Transverse colon (tissue), 4 donors: Measurements from ENCODE around the gene SNX18. TPM values are rescaled to one million over a fixed set of nuclear protein-coding genes. Genes with fewer than 3 reads are reported as not detected.
A peak's percentile ranks its signal among the peaks of the same experiment; 100 is the strongest.
"Not testable (repeated sequence)": the region's sequence is repeated elsewhere in the genome, so short reads cannot be mapped to it uniquely, and the experiment has no call there.

Experiments used
- DNase-seq: peaks from one replicate; pipeline ENCODE4 v3.0.0-alpha.2; 2019
- H3K27ac ChIP-seq, 4 donors: fragments of 200-600 bp; sonication (generic); 2 replicates each; pipeline ENCODE4 v1.5.1; 2016 to 2018; ENCODE audit warnings: inconsistent platforms in 4 of 4
- H3K27me3 ChIP-seq: fragments of 200-600 bp; sonication (generic); 2 replicates; pipeline ENCODE4 v1.5.1; 2017; ENCODE audit warnings: inconsistent platforms
- H3K36me3 ChIP-seq, 4 donors: fragments of 200-600 bp; sonication (generic); 2 replicates each; pipeline ENCODE4 v1.5.1; 2017 to 2019; ENCODE audit warnings: inconsistent platforms in 4 of 4
- H3K4me1 ChIP-seq, 4 donors: fragments of 200-600 bp; sonication (generic); 2 replicates each; pipeline ENCODE4 v1.5.1; 2017 to 2020; ENCODE audit warnings: inconsistent platforms in 4 of 4
- H3K4me3 ChIP-seq, 4 donors: fragments of 200-600 bp; sonication (generic); 1 replicate in 1 of 4; 2 replicates in 3 of 4; pipeline versions ENCODE4 v1.5.1 to v1.6.1; 2017 to 2019; ENCODE audit warnings: inconsistent platforms in 4 of 4
- H3K9me3 ChIP-seq, 2 donors: fragments of 200-600 bp; sonication (generic); 2 replicates each; pipeline ENCODE4 v1.5.1; 2017 to 2019; ENCODE audit warnings: inconsistent platforms in 2 of 2
- EP300 ChIP-seq: sonication (generic); formaldehyde crosslinking; IDR thresholded peaks from one replicate; pipeline ENCODE4 v1.6.1; 2017; ENCODE audit warnings: antibody characterized with exemption, low read depth
- POLR2A ChIP-seq: fragments of 450-650 bp; IDR thresholded peaks from one replicate; pipeline ENCODE4 v1.6.1; 2016; ENCODE audit warnings: antibody characterized with exemption, mild to moderate bottlenecking, moderate library complexity
- POLR2AphosphoS5 ChIP-seq, 3 donors: sonication (generic); formaldehyde crosslinking; IDR thresholded peaks; one replicate each; pipeline ENCODE4 v1.6.1; 2016; ENCODE audit warnings: antibody characterized with exemption in 3 of 3
- WGBS, 2 donors: methylation state at CpG; one replicate each; pipeline ENCODE4 v1.1.5; 2018; ENCODE audit warnings: low coverage in 1 of 2; 5-methylcytosine and 5-hydroxymethylcytosine counted together
- in situ Hi-C, 4 donors: fragments of 200-750 bp; cut with MboI; loops; one replicate each; pipeline versions ENCODE4 v1.15.0 to v1.15.1; 2017; ENCODE audit warnings: low sequenced_read_pairs in 3 of 4, low pct_ligation_motif_present in 1 of 4, low pct_unique_long_range_greater_than_20kb in 1 of 4
- intact Hi-C: fragments of 100-400 bp; cut with DNase I; formaldehyde crosslinking; loops from one replicate; pipeline ENCODE4 v1.15.1; 2023; ENCODE audit warnings: low total_unique reads
- total RNA-seq, 4 donors: library from RNA; depleted of rRNA; stranded (reverse); fragments of >200 nt; gene quantifications; one replicate each; pipeline ENCODE4 v1.1.0, GENCODE V29; 2016
- TF ChIP-seq, protein P1 (sequence below), 5 experiments: fragments of 200-600 bp in 3 of 5; fragments of 450-650 bp in 2 of 5; sonication (generic) in 3 of 5; IDR thresholded peaks; 1 replicate in 2 of 5; 2 replicates in 3 of 5; pipeline ENCODE4 v1.5.1; 2016 to 2017; ENCODE audit warnings: antibody characterized with exemption in 5 of 5, inconsistent platforms in 3 of 5, mild to moderate bottlenecking in 2 of 5, moderate library complexity in 1 of 5

The SNX18 gene
- total RNA-seq, 4 donors from 2014 or later = 18.0 to 35.4 (median 20.0) TPM

DNA sequence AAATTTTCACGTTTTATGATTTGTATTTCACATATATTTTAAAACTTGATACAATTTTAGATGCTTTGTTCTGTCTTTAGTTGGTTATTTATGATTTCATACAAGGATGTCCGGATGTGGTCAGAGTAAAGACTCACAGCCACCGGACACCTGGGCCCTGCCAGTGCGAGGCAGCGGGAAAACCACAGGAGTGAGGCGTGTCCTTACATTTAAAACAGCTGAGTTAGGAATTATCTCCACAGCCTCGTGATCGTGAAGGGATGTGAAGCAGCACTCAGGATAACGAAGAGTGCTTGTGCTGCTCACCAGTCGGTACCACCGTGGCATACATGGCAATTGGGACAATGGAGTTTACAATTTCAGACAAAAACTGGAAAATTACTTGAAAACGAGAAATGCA, 14.0 kb downstream of the SNX18 start:
- peaks cover 11 to 43% (median 21%) of the 10 kb centered on the region in 4 donors for H3K4me1 ChIP-seq
- H3K4me3 ChIP-seq = no peak overlapping the region
- intact Hi-C loops (no loop called here), in situ Hi-C loops (no loop called here)
- no peak for TF ChIP-seq POLR2A
- TF ChIP-seq, protein P1, sequence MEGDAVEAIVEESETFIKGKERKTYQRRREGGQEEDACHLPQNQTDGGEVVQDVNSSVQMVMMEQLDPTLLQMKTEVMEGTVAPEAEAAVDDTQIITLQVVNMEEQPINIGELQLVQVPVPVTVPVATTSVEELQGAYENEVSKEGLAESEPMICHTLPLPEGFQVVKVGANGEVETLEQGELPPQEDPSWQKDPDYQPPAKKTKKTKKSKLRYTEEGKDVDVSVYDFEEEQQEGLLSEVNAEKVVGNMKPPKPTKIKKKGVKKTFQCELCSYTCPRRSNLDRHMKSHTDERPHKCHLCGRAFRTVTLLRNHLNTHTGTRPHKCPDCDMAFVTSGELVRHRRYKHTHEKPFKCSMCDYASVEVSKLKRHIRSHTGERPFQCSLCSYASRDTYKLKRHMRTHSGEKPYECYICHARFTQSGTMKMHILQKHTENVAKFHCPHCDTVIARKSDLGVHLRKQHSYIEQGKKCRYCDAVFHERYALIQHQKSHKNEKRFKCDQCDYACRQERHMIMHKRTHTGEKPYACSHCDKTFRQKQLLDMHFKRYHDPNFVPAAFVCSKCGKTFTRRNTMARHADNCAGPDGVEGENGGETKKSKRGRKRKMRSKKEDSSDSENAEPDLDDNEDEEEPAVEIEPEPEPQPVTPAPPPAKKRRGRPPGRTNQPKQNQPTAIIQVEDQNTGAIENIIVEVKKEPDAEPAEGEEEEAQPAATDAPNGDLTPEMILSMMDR (IDR thresholded peaks at IDR 0.05) = no peak
- TF ChIP-seq EP300 = no peak
- TF ChIP-seq POLR2AphosphoS5 (IDR thresholded peaks at IDR 0.05) = no peak
- 69 to 70% methylated on average over 9 to 12 of the region's 12 CpGs for WGBS, 2 donors
- DNase-seq = no peak
- no peak overlapping the region for H3K27ac ChIP-seq
- no peaks in the 10 kb centered on the region for H3K27me3 ChIP-seq
- no peaks in the 10 kb centered on the region for H3K9me3 ChIP-seq
- H3K36me3 ChIP-seq = no peaks in the 10 kb centered on the region

DNA sequence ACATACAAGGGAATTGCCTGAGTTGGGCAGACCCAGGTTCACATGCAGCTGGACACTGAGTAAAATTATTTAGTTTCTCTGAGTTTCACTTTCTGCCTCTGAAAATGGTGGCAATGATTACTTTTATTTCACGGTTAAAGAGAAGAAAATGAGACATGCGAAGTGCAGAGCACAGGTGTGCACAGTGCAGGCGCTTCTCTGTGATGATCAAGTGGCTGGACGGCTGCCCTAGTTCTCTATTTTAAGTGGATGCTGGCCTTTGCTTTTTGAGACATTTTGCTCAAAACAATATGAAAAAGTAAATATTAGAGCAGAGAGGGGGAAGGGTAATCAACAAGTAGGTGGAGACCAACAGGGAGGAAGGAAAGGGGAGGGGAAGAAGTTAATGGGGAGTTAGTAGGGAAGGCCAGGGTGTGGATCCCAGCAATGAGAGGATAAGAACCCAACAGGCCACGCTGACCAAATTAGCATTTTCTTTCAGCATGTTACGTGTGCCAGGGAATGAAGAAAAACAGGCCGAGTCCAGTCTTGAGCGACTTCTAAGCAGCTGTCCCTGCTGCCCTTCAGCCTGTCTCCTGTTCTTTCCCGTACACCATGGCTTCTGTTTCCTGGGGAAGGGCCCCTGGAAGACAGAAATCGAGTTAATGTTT, 16.1 kb downstream of the SNX18 start:
- in situ Hi-C loops = no loop called here
- 80 to 81% methylated on average over 9 to 10 of the region's 10 CpGs for WGBS, 2 donors
- Histone ChIP-seq H3K9me3 (no peaks in the 10 kb centered on the region), H3K4me1 (peaks cover 0 to 36% (median 19%) of the 10 kb centered on the region in 4 donors), H3K36me3 (no peaks in the 10 kb centered on the region), H3K4me3 (no peak overlapping the region), H3K27ac (peak overlapping the region; percentile 50 to 78 (median 67)), H3K27me3 (no peaks in the 10 kb centered on the region)
- intact Hi-C loops = no loop called here
- TF ChIP-seq POLR2AphosphoS5 (IDR thresholded peaks at IDR 0.05) = no peak
- TF ChIP-seq, protein P1 (IDR thresholded peaks at IDR 0.05) = no peak
- no peak for TF ChIP-seq POLR2A
- TF ChIP-seq EP300 = no peak
- no peak for DNase-seq

DNA sequence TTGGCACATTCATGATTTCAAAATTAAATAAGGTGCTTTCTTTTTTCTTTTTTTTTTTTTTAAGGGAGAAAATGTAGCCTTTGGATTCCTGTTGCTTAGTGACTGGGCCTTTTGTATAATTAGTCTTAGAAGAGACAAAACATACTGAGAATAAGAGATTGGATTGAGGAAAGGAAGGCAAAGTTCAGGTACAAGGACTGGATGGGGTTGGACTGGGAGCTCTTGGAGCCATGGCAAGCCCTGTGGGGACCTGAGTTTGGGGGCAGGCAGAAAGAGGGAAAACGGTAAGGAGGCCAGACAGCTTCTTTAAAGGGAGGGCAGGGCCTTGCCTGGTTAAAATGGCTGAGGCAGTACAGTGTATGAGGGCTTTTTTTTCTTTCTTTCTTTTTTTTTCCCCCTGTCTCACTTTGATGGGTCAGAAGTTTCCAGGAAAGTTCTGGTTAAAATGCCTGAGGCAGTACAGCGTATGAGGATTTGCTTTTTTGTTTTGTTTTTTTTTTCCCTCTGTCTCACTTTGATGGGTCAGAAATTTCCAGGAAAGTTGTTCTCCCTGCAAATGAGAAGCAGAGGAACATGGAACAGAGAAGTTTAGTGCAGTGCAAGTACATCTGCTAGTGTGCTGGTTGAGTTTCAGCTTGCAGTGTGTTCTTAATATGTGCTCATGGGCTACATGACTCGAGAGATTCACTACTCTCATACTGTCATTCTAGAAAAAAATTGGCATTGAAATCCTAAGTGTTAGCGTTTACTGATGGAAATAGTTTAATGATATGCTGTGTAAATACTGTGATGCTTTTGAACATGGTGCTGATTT, 16.8 kb downstream of the SNX18 start:
- no peak for DNase-seq
- Histone ChIP-seq H3K9me3 (no peaks in the 10 kb centered on the region), H3K27ac (peak overlapping the region; percentile 50 to 78 (median 67)), H3K4me1 (peaks cover 0 to 35% (median 19%) of the 10 kb centered on the region in 4 donors), H3K4me3 (no peak overlapping the region), H3K36me3 (no peaks in the 10 kb centered on the region), H3K27me3 (no peaks in the 10 kb centered on the region)
- intact Hi-C loops (no loop called here), in situ Hi-C loops (no loop called here)
- 51 to 71% methylated on average over 4 of the region's 4 CpGs for WGBS, 2 donors
- no peak for TF ChIP-seq POLR2A
- TF ChIP-seq, protein P1 (IDR thresholded peaks at IDR 0.05) = no peak
- TF ChIP-seq EP300 = no peak
- no peak for TF ChIP-seq POLR2AphosphoS5 (IDR thresholded peaks at IDR 0.05)

DNA sequence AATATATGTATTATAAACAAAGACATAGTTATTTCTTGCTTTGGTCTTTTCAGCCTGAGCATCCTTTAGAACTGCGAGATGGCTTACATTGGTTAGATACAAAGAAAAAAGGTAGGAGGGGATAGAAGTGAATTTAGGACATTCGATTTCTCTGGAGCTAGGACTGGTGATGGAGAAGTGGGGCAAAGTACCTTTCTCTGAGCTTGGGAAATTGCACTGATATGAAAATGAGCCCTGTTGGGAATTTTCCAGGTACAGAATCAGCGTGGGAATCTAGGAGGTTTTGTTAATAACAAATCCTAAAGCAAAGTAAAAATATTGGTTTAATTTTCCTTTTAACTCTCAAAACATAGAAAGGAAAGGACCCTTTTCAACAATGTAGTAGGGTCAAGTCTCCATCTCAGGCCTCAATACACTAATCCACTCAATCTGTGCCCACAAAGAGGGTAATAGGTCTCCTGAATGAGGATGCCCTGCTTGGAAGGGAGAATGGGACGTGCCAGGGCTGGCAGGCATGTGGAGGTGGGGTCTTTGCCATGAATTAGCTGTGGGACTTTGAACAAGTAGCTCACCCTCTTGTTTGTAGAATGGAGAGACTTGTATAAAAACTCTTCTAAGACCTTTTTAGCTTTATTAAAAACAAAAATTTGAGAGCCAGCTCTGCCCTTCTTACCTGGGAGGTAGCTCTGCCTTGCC, 17.7 kb downstream of the SNX18 start:
- H3K27ac ChIP-seq = no peak overlapping the region
- H3K9me3 ChIP-seq = no peaks in the 10 kb centered on the region
- H3K4me1 ChIP-seq = peaks cover 0 to 31% (median 19%) of the 10 kb centered on the region in 4 donors
- H3K4me3 ChIP-seq = no peak overlapping the region
- intact Hi-C loops (no loop called here), in situ Hi-C loops (no loop called here)
- no peak for TF ChIP-seq EP300
- TF ChIP-seq POLR2A = no peak
- TF ChIP-seq, protein P1 (IDR thresholded peaks at IDR 0.05) = no peak
- no peak for TF ChIP-seq POLR2AphosphoS5 (IDR thresholded peaks at IDR 0.05)
- H3K27me3 ChIP-seq = no peaks in the 10 kb centered on the region
- H3K36me3 ChIP-seq = no peaks in the 10 kb centered on the region
- WGBS, 2 donors = 82 to 84% methylated on average over 4 of the region's 4 CpGs
- DNase-seq = no peak

DNA sequence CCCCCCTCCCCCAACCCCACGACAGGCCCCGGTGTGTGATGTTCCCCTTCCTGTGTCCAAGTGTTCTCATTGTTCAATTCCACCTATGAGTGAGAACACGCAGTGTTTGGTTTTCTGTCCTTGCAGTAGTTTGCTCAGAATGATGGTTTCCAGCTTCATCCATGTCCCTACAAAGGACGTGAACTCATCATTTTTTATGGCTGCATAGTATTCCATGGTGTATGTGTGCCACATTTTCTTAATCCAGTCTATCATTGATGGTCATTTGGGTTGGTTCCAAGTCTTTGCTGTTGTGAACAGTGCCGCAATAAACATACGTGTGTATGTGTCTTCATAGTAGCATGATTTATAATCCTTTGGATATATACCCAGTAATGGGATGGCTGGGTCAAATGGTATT, 18.8 kb downstream of the SNX18 start:
- peaks cover 0 to 31% (median 17%) of the 10 kb centered on the region in 4 donors for H3K4me1 ChIP-seq
- intact Hi-C loops, DNase-seq, H3K27ac ChIP-seq, H3K4me3 ChIP-seq, in situ Hi-C loops, H3K36me3 ChIP-seq, H3K9me3 ChIP-seq, H3K27me3 ChIP-seq: not testable (repeated sequence)
- WGBS, 2 donors = 90 to 95% methylated on average over 3 to 6 of the region's 6 CpGs

DNA sequence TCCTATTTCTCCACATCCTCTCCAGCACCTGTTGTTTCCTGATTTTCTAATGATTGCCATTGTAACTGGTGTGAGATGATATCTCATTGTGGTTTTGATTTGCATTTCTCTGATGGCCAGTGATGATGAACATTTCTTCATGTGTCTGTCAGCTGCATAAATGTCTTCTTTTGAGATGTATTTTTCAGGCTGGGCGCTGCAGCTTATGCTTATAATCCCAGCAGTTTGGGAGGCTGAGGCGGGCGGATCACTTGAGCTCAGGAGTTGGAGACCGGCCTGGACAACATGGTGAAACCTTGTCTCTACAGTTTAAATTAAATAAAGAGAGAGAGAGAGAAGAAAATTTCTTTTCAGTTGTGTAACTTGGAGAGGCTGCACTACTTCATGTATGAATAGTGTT, 19.3 kb downstream of the SNX18 start:
- H3K27ac ChIP-seq, DNase-seq, in situ Hi-C loops, H3K9me3 ChIP-seq, H3K4me3 ChIP-seq, H3K36me3 ChIP-seq, H3K27me3 ChIP-seq, intact Hi-C loops: not testable (repeated sequence)
- peaks cover 0 to 28% (median 17%) of the 10 kb centered on the region in 4 donors for H3K4me1 ChIP-seq
- 68 to 77% methylated on average over 4 of the region's 4 CpGs for WGBS, 2 donors
